ENCODE measurements around the gene LOXL1.

GRCh38 chr15:73905225-73905827 is 20.9 kb upstream of the LOXL1 start:
- TF ChIP-seq CTCF (IDR thresholded peaks at IDR 0.05) (no peak), POLR2A (IDR thresholded peaks at IDR 0.05) (no peak)

Measured in Peyer's patch (tissue), 4 donors.